Esophagus (tissue), 2 donors: ENCODE measurements around the gene HIVEP2. TPM values are rescaled to one million over a fixed set of nuclear protein-coding genes. Genes with fewer than 3 reads are reported as not detected.

Experiments
- H3K27ac ChIP-seq, 2 donors: one replicate each; pipeline ENCODE4 v1.5.1; 2013; ENCODE audit warnings: low read depth in 2 of 2, mild to moderate bottlenecking in 2 of 2, inconsistent platforms in 1 of 2, low read length in 1 of 2, moderate library complexity in 1 of 2
- H3K27me3 ChIP-seq, 2 donors: one replicate each; pipeline ENCODE4 v1.6.1; 2013; ENCODE audit warnings: low read length in 2 of 2, control low read depth in 1 of 2, mild to moderate bottlenecking in 1 of 2; ENCODE audit not compliant: insufficient read depth in 2 of 2, control insufficient read depth in 1 of 2
- H3K36me3 ChIP-seq, 2 donors: one replicate each; pipeline ENCODE4 v1.6.1; 2013; ENCODE audit warnings: low read length in 1 of 2; ENCODE audit not compliant: control insufficient read depth in 2 of 2, insufficient read depth in 2 of 2
- H3K4me1 ChIP-seq, 2 donors: one replicate each; pipeline ENCODE4 v1.6.1; 2013; ENCODE audit warnings: low read length in 1 of 2; ENCODE audit not compliant: control insufficient read depth in 2 of 2, insufficient read depth in 2 of 2
- H3K4me3 ChIP-seq, 2 donors: one replicate each; pipeline ENCODE4 v1.5.1; 2013; ENCODE audit warnings: low read length in 2 of 2, mild to moderate bottlenecking in 2 of 2, low read depth in 1 of 2, moderate library complexity in 1 of 2
- H3K9me3 ChIP-seq, 2 donors: one replicate each; pipeline ENCODE4 v1.6.1; 2013; ENCODE audit warnings: mild to moderate bottlenecking in 2 of 2, low read depth in 1 of 2, low read length in 1 of 2, moderate library complexity in 1 of 2; ENCODE audit not compliant: control insufficient read depth in 2 of 2, insufficient read depth in 1 of 2
- WGBS, 2 donors: extraction: QIAGEN DNeasy Blood & Tissue Kit; methylation state at CpG; one replicate each; pipeline ENCODE4 v1.1.7; 2013; 5-methylcytosine and 5-hydroxymethylcytosine counted together
- polyA plus RNA-seq, 2 donors: library from polyadenylated mRNA; stranded (reverse); fragments of 200-250 nt; gene quantifications; one replicate each; pipeline ENCODE4 v1.2.3, GENCODE V29; 2013
- donor health status: healthy with polysubstance abuse.
- donor health status: Bipolar disorder and iron deficiency.

Gene HIVEP2
- polyA plus RNA-seq, 2 donors, result 3.0 to 4.8 TPM

GRCh38 chr6:142790257-142790656 is 154.7 kb downstream of the HIVEP2 start:
- Histone ChIP-seq H3K4me1 (no peaks in the 10 kb centered on the region), H3K9me3 (no peaks in the 10 kb centered on the region), H3K4me3 (no peak overlapping the region), H3K27me3 (no peaks in the 10 kb centered on the region), H3K27ac (no peak overlapping the region), H3K36me3 (no peaks in the 10 kb centered on the region)
- 85 to 93% methylated on average over 1 of the region's 1 CpG for WGBS, 2 donors

- no peaks in the 10 kb centered on the region for H3K36me3 ChIP-seq
- H3K27ac ChIP-seq, result no peak overlapping the region
- no peaks in the 10 kb centered on the region for H3K9me3 ChIP-seq
- no peaks in the 10 kb centered on the region for H3K4me1 ChIP-seq
- no peaks in the 10 kb centered on the region for H3K27me3 ChIP-seq
- 97 to 100% methylated on average over 2 of the region's 2 CpGs for WGBS, 2 donors
- H3K4me3 ChIP-seq, result no peak overlapping the region
These were observed 157.6 kb downstream of the HIVEP2 start for GRCh38 chr6:142787422-142787821.

GRCh38 chr6:142786476-142786875 is 158.5 kb downstream of the HIVEP2 start:
- Histone ChIP-seq H3K36me3 (no peaks in the 10 kb centered on the region), H3K4me3 (no peak overlapping the region), H3K9me3 (no peaks in the 10 kb centered on the region), H3K27me3 (no peaks in the 10 kb centered on the region), H3K27ac (no peak overlapping the region), H3K4me1 (no peaks in the 10 kb centered on the region)

GRCh38 chr6:142784344-142784743 is 160.6 kb downstream of the HIVEP2 start:
- Histone ChIP-seq H3K4me3 (no peak overlapping the region), H3K36me3 (no peaks in the 10 kb centered on the region), H3K9me3 (no peaks in the 10 kb centered on the region), H3K27ac (no peak overlapping the region), H3K27me3 (no peaks in the 10 kb centered on the region), H3K4me1 (no peaks in the 10 kb centered on the region)
- 75% methylated on average over 3 of the region's 3 CpGs for WGBS, 2 donors

- no peak overlapping the region for H3K4me3 ChIP-seq
- H3K36me3 ChIP-seq, result no peaks in the 10 kb centered on the region
- no peaks in the 10 kb centered on the region for H3K4me1 ChIP-seq
- no peaks in the 10 kb centered on the region for H3K27me3 ChIP-seq
- 64 to 82% methylated on average over 2 of the region's 2 CpGs for WGBS, 2 donors
- no peak overlapping the region for H3K27ac ChIP-seq
- no peaks in the 10 kb centered on the region for H3K9me3 ChIP-seq
These were observed 161.5 kb downstream of the HIVEP2 start for GRCh38 chr6:142783499-142783898.

GRCh38 chr6:142781129-142781528 is 163.8 kb downstream of the HIVEP2 start:
- Histone ChIP-seq H3K27me3 (no peaks in the 10 kb centered on the region), H3K36me3 (no peaks in the 10 kb centered on the region), H3K27ac (no peak overlapping the region), H3K9me3 (no peaks in the 10 kb centered on the region), H3K4me1 (no peaks in the 10 kb centered on the region), H3K4me3 (no peak overlapping the region)
- WGBS, 2 donors, result 77 to 85% methylated on average over 3 of the region's 3 CpGs

- Histone ChIP-seq H3K4me3 (no peak overlapping the region), H3K27me3 (no peaks in the 10 kb centered on the region), H3K4me1 (no peaks in the 10 kb centered on the region), H3K9me3 (no peaks in the 10 kb centered on the region), H3K27ac (no peak overlapping the region), H3K36me3 (peaks cover 12 to 28% of the 10 kb centered on the region in 2 donors)
- WGBS, 2 donors, result 91 to 93% methylated on average over 12 of the region's 12 CpGs
These were observed 170.9 kb downstream of the HIVEP2 start for GRCh38 chr6:142773859-142774648.

- Histone ChIP-seq H3K4me1 (no peaks in the 10 kb centered on the region), H3K9me3 (no peaks in the 10 kb centered on the region), H3K27ac (no peak overlapping the region), H3K4me3 (no peak overlapping the region), H3K36me3 (peaks cover 12 to 28% of the 10 kb centered on the region in 2 donors), H3K27me3 (no peaks in the 10 kb centered on the region)
- WGBS, 2 donors, result 88 to 92% methylated on average over 9 of the region's 9 CpGs
These were observed 171.7 kb downstream of the HIVEP2 start for GRCh38 chr6:142773324-142773723.

GRCh38 chr6:142771162-142771561 is 173.8 kb downstream of the HIVEP2 start:
- H3K4me3 ChIP-seq, result no peak overlapping the region
- H3K4me1 ChIP-seq, result no peaks in the 10 kb centered on the region
- no peaks in the 10 kb centered on the region for H3K9me3 ChIP-seq
- no peak overlapping the region for H3K27ac ChIP-seq
- no peaks in the 10 kb centered on the region for H3K27me3 ChIP-seq
- peaks cover 12 to 28% of the 10 kb centered on the region in 2 donors for H3K36me3 ChIP-seq
- WGBS, 2 donors, result 98 to 99% methylated on average over 12 of the region's 12 CpGs

GRCh38 chr6:142765306-142765705 is 179.7 kb downstream of the HIVEP2 start:
- Histone ChIP-seq H3K27ac (no peak overlapping the region), H3K4me1 (no peaks in the 10 kb centered on the region), H3K36me3 (peaks cover 0 to 6% of the 10 kb centered on the region in 2 donors), H3K4me3 (no peak overlapping the region), H3K9me3 (no peaks in the 10 kb centered on the region), H3K27me3 (no peaks in the 10 kb centered on the region)
- 78 to 88% methylated on average over 1 of the region's 1 CpG for WGBS, 2 donors
